ENCODE measurements around the gene FST.

The FST gene

DNA sequence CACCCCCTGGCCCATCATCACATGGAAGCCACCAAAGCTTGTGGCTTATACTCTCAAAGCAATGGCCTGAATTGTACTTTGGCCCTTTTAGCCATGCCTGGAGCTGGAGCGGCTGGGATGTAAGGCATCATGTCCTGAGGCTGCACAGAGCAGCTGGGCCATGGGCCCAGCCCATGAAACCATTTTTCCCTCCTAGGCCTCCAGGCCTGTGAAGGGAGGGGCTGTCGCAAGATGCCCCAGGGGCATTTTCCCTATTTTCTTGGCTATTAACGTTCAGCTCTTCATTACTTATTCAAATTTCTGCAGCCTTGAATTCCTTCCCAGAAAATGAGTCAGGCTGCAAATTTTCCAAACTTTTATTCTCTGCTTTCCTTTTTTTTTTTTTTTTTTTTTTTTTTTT, 27.7 kb downstream of the FST start:
- FAIRE-seq (no peak), DNase-seq (ENCODE audit: insufficient read length, low spot score) (no peak)

DNA sequence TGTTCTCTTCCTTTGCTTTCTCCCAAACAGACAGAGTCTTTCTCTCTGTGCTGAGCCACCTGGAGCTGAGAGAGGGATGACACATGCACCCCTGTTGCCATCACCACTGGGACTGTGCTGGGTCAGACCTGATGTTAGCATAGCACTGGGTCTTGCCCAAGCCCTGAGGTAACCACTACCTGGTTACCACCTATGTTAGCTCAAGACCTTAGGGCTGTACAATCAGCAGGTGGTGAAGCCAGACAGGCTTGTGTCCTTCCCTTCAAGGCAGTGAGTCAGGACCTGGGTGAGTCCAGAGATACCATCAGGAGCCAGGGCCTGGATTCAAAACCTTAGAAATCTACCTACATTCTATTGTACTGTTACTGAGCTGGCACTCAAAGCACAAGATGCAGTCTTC, 32.1 kb downstream of the FST start:
- FAIRE-seq = no peak
- DNase-seq (ENCODE audit: insufficient read length, low spot score) = no peak

DNA sequence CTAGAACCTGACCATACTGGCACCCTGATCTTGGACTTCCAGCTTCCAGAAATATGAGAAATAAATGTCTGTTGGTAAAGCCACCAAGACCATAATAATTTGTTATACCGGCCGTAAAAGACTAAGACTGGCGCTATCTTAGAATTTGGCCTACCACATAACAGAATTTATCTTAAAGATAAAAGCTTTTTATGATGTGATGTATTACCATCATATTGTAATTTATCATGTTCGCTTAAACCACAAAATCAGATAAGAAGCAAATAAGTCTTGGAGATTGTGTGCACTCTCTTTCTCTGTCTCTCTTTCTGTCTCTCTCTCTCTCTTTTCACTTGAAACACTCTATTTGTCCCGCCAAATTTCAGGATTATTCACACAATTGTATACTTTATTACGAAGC, 35.6 kb downstream of the FST start:
- FAIRE-seq (no peak), DNase-seq (ENCODE audit: insufficient read length, low spot score) (no peak)

DNA sequence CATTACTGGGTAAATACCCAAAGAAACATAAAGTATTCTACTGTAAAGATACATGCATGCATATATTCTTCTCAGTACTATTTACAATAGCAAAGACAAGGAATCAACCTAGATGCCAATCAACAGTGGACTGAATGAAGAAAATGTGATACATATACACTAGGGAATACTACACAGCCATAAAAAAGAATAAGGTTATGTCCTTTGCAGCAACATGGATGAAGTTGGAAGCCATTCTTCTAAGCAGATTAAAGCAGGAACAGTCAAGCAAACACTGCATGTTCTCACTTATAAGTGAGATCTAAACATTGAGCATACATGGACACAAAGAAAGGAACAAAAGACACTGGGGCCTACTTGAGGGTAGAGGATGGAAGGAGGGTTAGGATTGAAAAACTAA, 40.4 kb downstream of the FST start:
- FAIRE-seq (no peak), DNase-seq (ENCODE audit: insufficient read length, low spot score) (no peak)
